Stimulated activated naive CD8-positive, alpha-beta T cell treated with anti-CD3 and anti-CD28 coated beads, Interleukin-15, Interleukin-2, amounts not matched to agents 100 U/mL and 50 U/mL, for 24 hours (primary cell): ENCODE data around the gene ZCCHC14.
"Not testable (repeated sequence)": the region's sequence is repeated elsewhere in the genome, so short reads cannot be mapped to it uniquely, and the experiment has no call there.

Source experiments
- ATAC-seq: fragments of 150-1000 bp; cut with Tn5 transposase; one replicate; pipeline ENCODE4 v1.10.0; 2021
- DNase-seq: peaks from one replicate; pipeline ENCODE4 v3.0.0; 2021

The ZCCHC14 gene

GRCh38 chr16:87524407-87524806 lies 31.6 kb upstream of the ZCCHC14 start:
- no peak for ATAC-seq
- no peak for DNase-seq

- not testable (repeated sequence) for DNase-seq, ATAC-seq
Measured at GRCh38 chr16:87523605-87524004, 30.8 kb upstream of the ZCCHC14 start.

- DNase-seq, ATAC-seq: not testable (repeated sequence)
Measured at GRCh38 chr16:87521764-87522163, 28.9 kb upstream of the ZCCHC14 start.

GRCh38 chr16:87519170-87519569 lies 26.3 kb upstream of the ZCCHC14 start:
- not testable (repeated sequence) for DNase-seq, ATAC-seq

GRCh38 chr16:87518430-87519051 lies 25.7 kb upstream of the ZCCHC14 start:
- DNase-seq, ATAC-seq: not testable (repeated sequence)

- not testable (repeated sequence) for DNase-seq
- ATAC-seq, result peak; percentile 62
Measured at GRCh38 chr16:87517610-87518429, 25.0 kb upstream of the ZCCHC14 start.

- DNase-seq (no peak), ATAC-seq (no peak)
Measured at GRCh38 chr16:87516361-87516760, 23.5 kb upstream of the ZCCHC14 start.

GRCh38 chr16:87515475-87516330 lies 22.9 kb upstream of the ZCCHC14 start:
- no peak for ATAC-seq
- DNase-seq, result no peak

GRCh38 chr16:87509778-87510177 lies 17.0 kb upstream of the ZCCHC14 start:
- not testable (repeated sequence) for ATAC-seq

GRCh38 chr16:87507351-87508069 lies 14.7 kb upstream of the ZCCHC14 start:
- no peak for ATAC-seq
- no peak for DNase-seq

More at GRCh38 chr16:87509778-87510177, 17.0 kb upstream of the ZCCHC14 start:
- DNase-seq, result not testable (repeated sequence)

- ATAC-seq (no peak), DNase-seq (no peak)
Measured at GRCh38 chr16:87506423-87507350, 13.9 kb upstream of the ZCCHC14 start.

GRCh38 chr16:87505834-87506233 lies 13.0 kb upstream of the ZCCHC14 start:
- no peak for DNase-seq
- ATAC-seq, result no peak

- ATAC-seq, DNase-seq: not testable (repeated sequence)
Measured at GRCh38 chr16:87503232-87503937, 10.6 kb upstream of the ZCCHC14 start.

GRCh38 chr16:87502308-87502969 lies 9.6 kb upstream of the ZCCHC14 start:
- ATAC-seq, result no peak
- no peak for DNase-seq

- ATAC-seq, result no peak
- no peak for DNase-seq
Measured at GRCh38 chr16:87501117-87501516, 8.3 kb upstream of the ZCCHC14 start.

- ATAC-seq, result no peak
- DNase-seq, result no peak
Measured at GRCh38 chr16:87499189-87499486, 6.3 kb upstream of the ZCCHC14 start.

GRCh38 chr16:87498324-87499188 lies 5.7 kb upstream of the ZCCHC14 start:
- DNase-seq (no peak), ATAC-seq (no peak)

- not testable (repeated sequence) for DNase-seq, ATAC-seq
Measured at GRCh38 chr16:87497767-87498290, 5.0 kb upstream of the ZCCHC14 start.
